Measurements from ENCODE around the gene RFTN1.

Gene RFTN1

GRCh38 chr3:16486201-16486600 lies 27.3 kb downstream of the RFTN1 start:
- DNase-seq (ENCODE audit: low read depth): no peak

- DNase-seq (ENCODE audit: low read depth): no peak
Observed at GRCh38 chr3:16485395-16485992, 28.0 kb downstream of the RFTN1 start.

GRCh38 chr3:16484984-16485383 lies 28.5 kb downstream of the RFTN1 start:
- DNase-seq (ENCODE audit: low read depth): no peak

GRCh38 chr3:16484216-16484615 lies 29.3 kb downstream of the RFTN1 start:
- peak; percentile 100 for DNase-seq (ENCODE audit: low read depth)

GRCh38 chr3:16482770-16483531 lies 30.5 kb downstream of the RFTN1 start:
- DNase-seq (ENCODE audit: low read depth): peak; percentile 76

- no peak for DNase-seq (ENCODE audit: low read depth)
Observed at GRCh38 chr3:16482194-16482769, 31.2 kb downstream of the RFTN1 start.

GRCh38 chr3:16481546-16481897 lies 32.0 kb downstream of the RFTN1 start:
- DNase-seq (ENCODE audit: low read depth): no peak

- peak; percentile 85 for DNase-seq (ENCODE audit: low read depth)
Observed at GRCh38 chr3:16480861-16481545, 32.5 kb downstream of the RFTN1 start.

- DNase-seq (ENCODE audit: low read depth): peak; percentile 99
Observed at GRCh38 chr3:16478516-16478915, 35.0 kb downstream of the RFTN1 start.

- DNase-seq (ENCODE audit: low read depth): peak; percentile 67
Observed at GRCh38 chr3:16477521-16477920, 36.0 kb downstream of the RFTN1 start.

GRCh38 chr3:16477056-16477455 lies 36.4 kb downstream of the RFTN1 start:
- peak; percentile 63 for DNase-seq (ENCODE audit: low read depth)

GRCh38 chr3:16476636-16477035 lies 36.9 kb downstream of the RFTN1 start:
- peak; percentile 99 for DNase-seq (ENCODE audit: low read depth)

GRCh38 chr3:16475766-16476165 lies 37.7 kb downstream of the RFTN1 start:
- no peak for DNase-seq (ENCODE audit: low read depth)

- peak; percentile 88 for DNase-seq (ENCODE audit: low read depth)
Observed at GRCh38 chr3:16474920-16475319, 38.6 kb downstream of the RFTN1 start.

GRCh38 chr3:16474216-16474615 lies 39.3 kb downstream of the RFTN1 start:
- peak; percentile 89 for DNase-seq (ENCODE audit: low read depth)

- DNase-seq (ENCODE audit: low read depth): no peak
Observed at GRCh38 chr3:16472593-16472992, 40.9 kb downstream of the RFTN1 start.

- no peak for DNase-seq (ENCODE audit: low read depth)
Observed at GRCh38 chr3:16471897-16472296, 41.6 kb downstream of the RFTN1 start.

GRCh38 chr3:16470590-16470989 lies 42.9 kb downstream of the RFTN1 start:
- DNase-seq (ENCODE audit: low read depth): no peak

GRCh38 chr3:16468336-16469098 lies 45.0 kb downstream of the RFTN1 start:
- no peak for DNase-seq (ENCODE audit: low read depth)

GRCh38 chr3:16468002-16468335 lies 45.5 kb downstream of the RFTN1 start:
- no peak for DNase-seq (ENCODE audit: low read depth)

- DNase-seq (ENCODE audit: low read depth): no peak
Observed at GRCh38 chr3:16467393-16467792, 46.1 kb downstream of the RFTN1 start.

GRCh38 chr3:16466822-16467221 lies 46.7 kb downstream of the RFTN1 start:
- DNase-seq (ENCODE audit: low read depth): no peak

All from iris pigment epithelial cell (primary cell).